Measurements from ENCODE around the gene ATP11A. TPM values are rescaled to one million over a fixed set of nuclear protein-coding genes. Genes with fewer than 3 reads are reported as not detected.

Gene ATP11A
- total and polyA plus RNA-seq, 9 of the 15 experiments (the other 6 are each of a cell fraction or from before 2014, with no cell fraction given) = 0.38 to 34.2 (median 4.2) TPM

GRCh38 chr13:112934078-112934477 is 244.2 kb downstream of the ATP11A start:
- TF ChIP-seq ZNF354B (CRISPR knock-in tag; IDR thresholded peaks at IDR 0.05) = no peak
- no peak for TF ChIP-seq HBP1 (CRISPR knock-in tag; IDR thresholded peaks at IDR 0.05)
- no peak for TF ChIP-seq MCM2 (IDR thresholded peaks at IDR 0.05; ENCODE audit: low read depth)
- TF ChIP-seq RBM15 (IDR thresholded peaks at IDR 0.05; ENCODE audit: insufficient read depth, low read length) = no peak
- no peak for TF ChIP-seq DIDO1 (tag; IDR thresholded peaks at IDR 0.05; ENCODE audit: low read depth)
- no peak for TF ChIP-seq POU5F1 (IDR thresholded peaks at IDR 0.05; ENCODE audit: borderline replicate concordance, low read depth, low read length, partially characterized antibody)
- no TSS peak for BruUV-seq (replicated peaks)
- ChIA-PET POLR2A (no interaction called here), CTCF (ENCODE audit: low intra/inter-chr PET ratio) (no interaction called here)
- Histone ChIP-seq H3K36me3 (ENCODE audit: control insufficient read depth, insufficient read depth, low read length) (no peaks in the 10 kb centered on the region), H3K9me1 (ENCODE audit: control insufficient read depth, insufficient read depth, low read length) (no peaks in the 10 kb centered on the region), H2AFZ (ENCODE audit: low read depth, low read length) (no peak overlapping the region), H3K9me3 (replicated peaks; ENCODE audit: control insufficient read depth, insufficient read depth, low read depth, low read length) (no peaks in the 10 kb centered on the region), H3K4me2 (ENCODE audit: insufficient read depth, low read length) (no peak overlapping the region), H4K20me1 (replicated peaks; ENCODE audit: control insufficient read depth, insufficient read depth, low read length) (no peaks in the 10 kb centered on the region), H3K27ac (ENCODE audit: extremely low read depth, low read depth, low read length) (no peak overlapping the region), H3K4me3 (no peak overlapping the region), H3K27me3 (ENCODE audit: control insufficient read depth in 2 of 2, insufficient read depth in 2 of 2, low read length in 2 of 2) (peaks cover 0 to 34% of the 10 kb centered on the region in 2 experiments; a peak in 4 of 5 replicates), H3K4me1 (replicated peaks in 1 of 2; ENCODE audit: control insufficient read depth in 2 of 2, insufficient read depth in 2 of 2, low read length in 2 of 2) (no peaks in the 10 kb centered on the region; a peak in 1 of 5 replicates), H3K79me2 (ENCODE audit: control insufficient read depth, insufficient read depth, low read length) (no peaks in the 10 kb centered on the region), H3K9ac (ENCODE audit: insufficient read depth in 1 of 2, low read depth in 2 of 2, low read length in 2 of 2) (no peak overlapping the region)
- DNase-seq (ENCODE audit: extremely low read depth in 1 of 4, low spot score in 3 of 4) = no peak
- in situ Hi-C loops (cut with MboI) = loop anchor here (25.0 kb wide), 1 partner anchor 453 kb away; no protein-coding TSS in a partner anchor
- intact Hi-C loops (cut with micrococcal nuclease) = no loop called here
- FAIRE-seq = no peak
- ATAC-seq = no peak
- 0% methylated on average over 4 of the region's 6 CpGs for WGBS (ENCODE audit: insufficient coverage, low coverage, missing lambda C conversion rate)

Other genes starting within 250 kb of the ATP11A start
- 11.8 and 12.4 TPM in 2 replicates for gene TUBGCP3, start 101.9 kb upstream of the ATP11A start, total RNA-seq (2014; rRNA removed)
- 14.2 and 15.4 TPM in 2 replicates for gene TUBGCP3, start 101.9 kb upstream of the ATP11A start, total RNA-seq (2014; rRNA removed; fragmentation: Illumina TruSeq; extraction: Trizol)
- 14.0 and 15.2 TPM in 2 replicates for gene TUBGCP3, start 101.9 kb upstream of the ATP11A start, total RNA-seq (2015; rRNA removed; fragmentation: Illumina TruSeq; extraction: Trizol)
- 24.8 and 27.8 TPM in 2 replicates for gene TUBGCP3, start 101.9 kb upstream of the ATP11A start, total RNA-seq (2021)
- 20.2 and 21.0 TPM in 2 replicates for gene TUBGCP3, start 101.9 kb upstream of the ATP11A start, polyA plus RNA-seq (2011; rRNA removed)
- 18.2 and 19.8 TPM in 2 replicates for gene TUBGCP3, start 101.9 kb upstream of the ATP11A start, polyA plus RNA-seq (2014; fragmentation: Illumina TruSeq; extraction: Trizol)
- gene TUBGCP3, start 101.9 kb upstream of the ATP11A start, polyA plus RNA-seq (2014; fragmentation: Nextera tagmentation; extraction: Ambion mirVana) = 1 to 10 TPM; 3.0 to 3.6 TPM
- gene TUBGCP3, start 101.9 kb upstream of the ATP11A start, polyA plus RNA-seq (2014; rRNA removed) = 17.3 and 17.9 TPM in 2 replicates